HEK293 (cell line): ENCODE results near the gene ACADVL.
A peak's percentile ranks its signal among the peaks of the same experiment; 100 is the strongest.

Experiments used
- CTCF ChIA-PET: fragments of 350-600 bp; formaldehyde crosslinking; extraction: SDS; loops from one replicate; lab custom pipeline; 2021; ENCODE audit warnings: antibody characterized with exemption; lab: Yijun Ruan, JAX
- POLR2A ChIA-PET: fragments of 300-600 bp; formaldehyde crosslinking; extraction: SDS; loops from one replicate; lab custom pipeline; 2020; ENCODE audit warnings: antibody characterized with exemption, inconsistent platforms; lab: Yijun Ruan, JAX
- H3K27ac ChIP-seq: fragments of 200-500 bp; sonication (Bioruptor generic); 2 replicates; pipeline ENCODE4 v1.5.1; 2014; ENCODE audit warnings: low read depth, low read length, control low read depth, inconsistent platforms; ENCODE audit errors: extremely low read depth
- H3K36me3 ChIP-seq, 2 experiments: fragments of 200-500 bp in 1 of 2; sonication (Bioruptor generic) in 1 of 2; 1 replicate in 1 of 2; 2 replicates in 1 of 2; pipeline ENCODE4 v1.5.1; 2014 to 2017; ENCODE audit warnings: inconsistent platforms in 2 of 2, low read length in 2 of 2; ENCODE audit not compliant: control insufficient read depth in 2 of 2, insufficient read depth in 1 of 2
- H3K4me1 ChIP-seq: fragments of 200-500 bp; sonication (Bioruptor generic); 2 replicates; pipeline ENCODE4 v1.5.1; 2014; ENCODE audit warnings: mild to moderate bottlenecking, low read length, inconsistent platforms; ENCODE audit not compliant: control insufficient read depth, insufficient read depth
- H3K4me3 ChIP-seq: 2 replicates; pipeline ENCODE4 v1.5.1; 2011; ENCODE audit warnings: low read depth, mild to moderate bottlenecking, control low read depth, low read length, moderate library complexity
- H3K9me3 ChIP-seq: fragments of 200-500 bp; sonication (Bioruptor generic); 2 replicates; pipeline ENCODE4 v1.5.1; 2014; ENCODE audit warnings: low read depth, low read length, inconsistent platforms; ENCODE audit not compliant: control insufficient read depth, insufficient read depth
- GLIS2 ChIP-seq: fragments of 450-650 bp; formaldehyde crosslinking; IDR thresholded peaks from 2 replicates; pipeline ENCODE4 v1.5.1; 2016; ENCODE audit warnings: missing biosample characterization, missing genetic modification characterization
- KLF17 ChIP-seq: fragments of 450-650 bp; formaldehyde crosslinking; IDR thresholded peaks from 2 replicates; pipeline ENCODE4 v1.5.1; 2016; ENCODE audit warnings: missing biosample characterization, missing genetic modification characterization
- PATZ1 ChIP-seq: fragments of 450-650 bp; formaldehyde crosslinking; IDR thresholded peaks from 2 replicates; pipeline ENCODE4 v1.5.1; 2016; ENCODE audit warnings: missing biosample characterization, missing genetic modification characterization
- PRDM1 ChIP-seq: fragments of 450-650 bp; formaldehyde crosslinking; IDR thresholded peaks from 2 replicates; pipeline ENCODE4; 2016; ENCODE audit warnings: missing biosample characterization, missing genetic modification characterization
- SCRT2 ChIP-seq: fragments of 450-650 bp; formaldehyde crosslinking; IDR thresholded peaks from 2 replicates; pipeline ENCODE4 v1.5.1; 2016; ENCODE audit warnings: missing biosample characterization, missing genetic modification characterization
- SP7 ChIP-seq: fragments of 450-650 bp; formaldehyde crosslinking; IDR thresholded peaks from 2 replicates; pipeline ENCODE4 v1.5.1; 2016; ENCODE audit warnings: missing biosample characterization, missing genetic modification characterization
- ZBTB17 ChIP-seq: fragments of 450-650 bp; formaldehyde crosslinking; IDR thresholded peaks from 2 replicates; pipeline ENCODE4 v1.5.1; 2016; ENCODE audit warnings: missing biosample characterization, missing genetic modification characterization
- ZBTB8A ChIP-seq: fragments of 450-650 bp; formaldehyde crosslinking; IDR thresholded peaks from 2 replicates; pipeline ENCODE4 v1.5.1; 2016; ENCODE audit warnings: missing biosample characterization, missing genetic modification characterization
- ZFHX2 ChIP-seq: fragments of 450-650 bp; formaldehyde crosslinking; conservative IDR thresholded peaks from 2 replicates; pipeline ENCODE4 v1.5.1; 2016; ENCODE audit warnings: missing biosample characterization, missing genetic modification characterization
- ZIC2 ChIP-seq: fragments of 450-650 bp; formaldehyde crosslinking; IDR thresholded peaks from 2 replicates; pipeline ENCODE4 v1.5.1; 2016; ENCODE audit warnings: missing biosample characterization, missing genetic modification characterization
- ZNF16 ChIP-seq: fragments of 450-650 bp; formaldehyde crosslinking; IDR thresholded peaks from 2 replicates; pipeline ENCODE4 v1.5.1; 2016; ENCODE audit warnings: low read depth, missing biosample characterization, missing genetic modification characterization
- ZNF169 ChIP-seq: fragments of 450-650 bp; formaldehyde crosslinking; IDR thresholded peaks from 2 replicates; pipeline ENCODE4 v1.5.1; 2016; ENCODE audit warnings: missing biosample characterization, missing genetic modification characterization
- ZNF175 ChIP-seq: fragments of 450-650 bp; formaldehyde crosslinking; IDR thresholded peaks from 2 replicates; pipeline ENCODE4 v1.5.1; 2016; ENCODE audit warnings: missing biosample characterization, missing genetic modification characterization
- ZNF274 ChIP-seq, 2 experiments: fragments of 200-500 bp in 1 of 2; fragments of 450-650 bp in 1 of 2; sonication (Bioruptor generic) in 1 of 2; formaldehyde crosslinking in 1 of 2; IDR thresholded peaks; 2 replicates each; pipeline versions ENCODE4 v1.5.1 to v1.6.1; 2014 to 2016; ENCODE audit warnings: borderline replicate concordance in 1 of 2, inconsistent platforms in 1 of 2, low read length in 1 of 2, missing biosample characterization in 1 of 2, missing genetic modification characterization in 1 of 2
- ZNF394 ChIP-seq: fragments of 450-650 bp; formaldehyde crosslinking; IDR thresholded peaks from 2 replicates; pipeline ENCODE4 v1.5.1; 2016; ENCODE audit warnings: missing biosample characterization, missing genetic modification characterization, mild to moderate bottlenecking, moderate library complexity, borderline replicate concordance
- ZNF398 ChIP-seq: fragments of 450-650 bp; formaldehyde crosslinking; IDR thresholded peaks from 2 replicates; pipeline ENCODE4 v1.5.1; 2017; ENCODE audit warnings: missing biosample characterization, missing genetic modification characterization
- ZNF473 ChIP-seq: fragments of 450-650 bp; formaldehyde crosslinking; IDR thresholded peaks from 2 replicates; pipeline ENCODE4 v1.5.1; 2017; ENCODE audit warnings: missing biosample characterization, missing genetic modification characterization
- ZNF514 ChIP-seq: fragments of 450-650 bp; formaldehyde crosslinking; IDR thresholded peaks from 2 replicates; pipeline ENCODE4 v1.5.1; 2016; ENCODE audit warnings: missing biosample characterization, missing genetic modification characterization
- ZNF600 ChIP-seq: fragments of 450-650 bp; formaldehyde crosslinking; IDR thresholded peaks from 2 replicates; pipeline ENCODE4 v1.5.1; 2016; ENCODE audit warnings: missing biosample characterization, missing genetic modification characterization
- ZNF629 ChIP-seq: fragments of 450-650 bp; formaldehyde crosslinking; IDR thresholded peaks from 2 replicates; pipeline ENCODE4 v1.5.1; 2017; ENCODE audit warnings: missing biosample characterization, missing genetic modification characterization
- ZNF664 ChIP-seq: fragments of 450-650 bp; formaldehyde crosslinking; IDR thresholded peaks from 2 replicates; pipeline ENCODE4 v1.5.1; 2016; ENCODE audit warnings: missing biosample characterization, missing genetic modification characterization
- ZNF76 ChIP-seq: fragments of 450-650 bp; formaldehyde crosslinking; IDR thresholded peaks from 2 replicates; pipeline ENCODE4; 2016; ENCODE audit warnings: low read depth, missing biosample characterization, missing genetic modification characterization, borderline replicate concordance
- ZNF768 ChIP-seq: fragments of 450-650 bp; formaldehyde crosslinking; IDR thresholded peaks from 2 replicates; pipeline ENCODE4 v1.5.1; 2018; ENCODE audit warnings: missing biosample characterization, mild to moderate bottlenecking, missing genetic modification characterization
- ZSCAN18 ChIP-seq: fragments of 450-650 bp; formaldehyde crosslinking; IDR thresholded peaks from 2 replicates; pipeline ENCODE4 v1.5.1; 2016; ENCODE audit warnings: missing biosample characterization, missing genetic modification characterization

The ACADVL gene

GRCh38 chr17:7216242-7217112, 3.3 kb upstream of the ACADVL start (continued):
- TF ChIP-seq ZNF274 (IDR thresholded peaks at IDR 0.05; ENCODE audit: low read length): no peak
- no peak for TF ChIP-seq ZNF274 (tag by site-specific recombination; IDR thresholded peaks at IDR 0.05; ENCODE audit: borderline replicate concordance)
- TF ChIP-seq PATZ1 (tag by site-specific recombination): peak; percentile 62; the same call in 1 of the 2 replicates

GRCh38 chr17:7217113-7217987, 2.4 kb upstream of the ACADVL start:
- Histone ChIP-seq H3K27ac (no peak overlapping the region), H3K9me3 (no peaks in the 10 kb centered on the region), H3K4me3 (peak overlapping the region; percentile 9), H3K36me3 (peaks cover 0 to 15% of the 10 kb centered on the region in 2 experiments; a peak in 1 of 3 replicates), H3K4me1 (peaks cover 11% of the 10 kb centered on the region)
- ChIA-PET CTCF (no interaction called here), POLR2A (interaction anchor here (0.5 to 9.8 kb wide), 2 partner anchors 19 to 196 kb away, joined by 5 to 284 read pairs; partner anchors contain the start of genes DVL2, GABARAP and PHF23)
- 0 out of 2 replicates have a peak, but pooled peaks have one; percentile 0 for TF ChIP-seq SCRT2 (tag by site-specific recombination)
- TF ChIP-seq PRDM1 (tag by site-specific recombination): 0 out of 2 replicates have a peak, but pooled peaks have one; percentile 11
- 0 out of 2 replicates have a peak, but pooled peaks have one; percentile 40 for TF ChIP-seq ZNF629 (tag by site-specific recombination)
- TF ChIP-seq SP7 (tag by site-specific recombination): peak; percentile 42; the same call in 1 of the 2 replicates
- 0 out of 2 replicates have a peak, but pooled peaks have one; percentile 17 for TF ChIP-seq ZBTB8A
- TF ChIP-seq ZNF473 (tag by site-specific recombination): no peak
- peak; percentile 53; the same call in 1 of the 2 replicates for TF ChIP-seq ZBTB17 (tag by site-specific recombination)
- peak; percentile 77 for TF ChIP-seq ZNF398 (tag by site-specific recombination)
- no peak for TF ChIP-seq ZNF514 (tag by site-specific recombination)
- TF ChIP-seq ZNF169 (tag by site-specific recombination): no peak
- TF ChIP-seq KLF17 (tag by site-specific recombination): peak; percentile 60; the same call in 1 of the 2 replicates
- peak; percentile 34 for TF ChIP-seq ZFHX2 (tag by site-specific recombination)
- TF ChIP-seq ZNF76 (tag by site-specific recombination): 0 out of 2 replicates have a peak, but pooled peaks have one; percentile 20
- TF ChIP-seq GLIS2 (tag by site-specific recombination): peak; percentile 84
- peak; percentile 59; the same call in 1 of the 2 replicates for TF ChIP-seq ZNF394
- TF ChIP-seq ZNF768 (tag by site-specific recombination): no peak
- no peak for TF ChIP-seq ZNF175 (tag by site-specific recombination)
- 0 out of 2 replicates have a peak, but pooled peaks have one; percentile 38 for TF ChIP-seq ZSCAN18
- TF ChIP-seq ZNF664 (tag by site-specific recombination): no peak
- 0 out of 2 replicates have a peak, but pooled peaks have one; percentile 40 for TF ChIP-seq ZIC2
- no peak for TF ChIP-seq ZNF16
- peak; percentile 8; the same call in 1 of the 2 replicates for TF ChIP-seq ZNF600
